ENCODE data around the gene SLC37A1.

Gene SLC37A1

DNA sequence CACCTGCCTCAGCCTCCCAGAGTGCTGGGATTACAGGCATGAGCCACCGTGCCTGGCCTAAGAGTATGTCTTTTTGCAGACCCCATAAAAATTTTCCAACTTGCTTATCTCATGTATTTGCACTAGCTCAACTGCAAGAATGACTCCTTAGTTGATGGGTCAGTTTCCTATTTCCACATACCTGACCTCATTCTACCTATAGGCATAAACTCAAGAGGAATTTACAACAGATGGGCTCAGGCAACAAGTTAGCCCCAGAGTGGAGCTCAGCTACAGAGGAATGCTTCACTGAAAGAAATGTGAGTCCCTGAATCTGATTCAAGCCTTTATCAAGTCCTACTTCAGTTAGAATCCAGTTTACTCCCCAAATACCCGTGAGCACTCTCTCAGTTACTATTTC lies 5.3 kb upstream of the SLC37A1 start:
- no peak for DNase-seq

DNA sequence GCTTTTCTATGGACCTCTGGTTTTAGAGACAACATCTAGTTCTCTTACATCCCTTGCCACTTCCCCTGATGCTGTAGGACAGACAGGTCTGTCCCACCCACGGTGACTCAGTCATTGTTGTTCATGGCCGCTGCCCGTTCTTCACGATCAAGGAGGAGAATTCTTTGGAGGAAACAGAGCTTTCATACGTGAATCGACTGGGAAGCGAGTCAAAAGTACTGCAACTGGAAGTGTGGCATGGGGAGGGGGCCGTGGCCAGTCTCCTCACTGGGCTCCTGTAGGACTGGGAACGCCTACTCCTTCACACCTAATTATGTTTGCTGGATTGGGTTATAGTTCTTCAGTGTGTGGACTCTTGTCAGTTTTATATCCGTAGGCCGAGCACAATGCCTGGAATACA lies 4.4 kb upstream of the SLC37A1 start:
- DNase-seq = no peak

DNA sequence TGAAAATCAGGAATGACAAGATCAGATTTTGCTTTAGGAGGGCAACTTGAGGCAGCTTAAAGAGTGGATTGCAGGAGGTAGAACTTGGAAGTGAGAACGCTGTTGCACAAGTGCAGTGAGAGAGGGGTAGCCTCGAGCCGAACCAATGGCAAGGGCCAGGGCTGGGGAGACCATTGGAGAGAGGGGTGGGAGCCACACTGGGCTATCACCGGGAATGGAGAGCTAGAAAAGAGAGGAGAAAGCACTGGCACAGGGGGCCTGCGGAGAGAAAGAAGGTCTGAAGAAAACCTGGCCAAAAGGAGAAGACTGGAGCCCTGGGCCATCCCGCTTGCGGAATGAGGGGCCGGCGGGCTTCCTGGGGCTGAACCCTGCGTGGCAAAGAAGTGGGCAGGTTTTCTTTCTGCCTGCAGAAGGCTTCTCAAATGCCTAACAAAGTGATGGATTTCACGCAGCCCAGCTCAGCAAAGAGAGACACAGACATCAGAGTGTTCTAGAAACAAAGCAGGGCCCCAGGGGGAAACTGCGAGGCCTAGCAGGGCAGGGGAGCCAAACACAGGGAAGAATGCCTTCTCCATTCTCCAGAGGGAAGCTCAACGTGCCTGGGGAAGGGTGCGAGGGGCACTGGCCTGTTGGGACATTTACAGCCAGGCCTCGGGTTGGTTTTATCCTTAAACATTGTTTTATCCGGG lies 1.2 kb upstream of the SLC37A1 start:
- DNase-seq = no peak

- peak; percentile 54 for DNase-seq
These were observed 582 bp downstream of the SLC37A1 start for GRCh38 chr21:42513985-42514882.

DNA sequence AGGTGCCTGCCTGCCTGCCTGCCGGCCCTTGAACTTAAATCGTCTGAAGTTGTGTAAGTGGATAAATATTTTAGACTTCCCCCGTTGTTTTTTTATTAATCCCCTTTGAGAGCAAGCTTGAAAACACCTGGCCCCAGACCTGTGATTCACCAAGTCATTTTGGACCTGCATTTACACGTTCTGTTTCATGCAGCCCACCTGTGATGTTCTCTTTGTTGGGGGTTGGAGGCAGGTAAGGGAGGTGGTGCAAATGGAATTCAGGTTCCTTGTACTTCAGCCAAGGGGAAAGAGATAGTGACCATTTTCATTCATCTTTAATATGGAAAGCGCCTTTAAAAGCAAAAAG lies 1.2 kb downstream of the SLC37A1 start:
- DNase-seq = no peak

GRCh38 chr21:42515708-42516502 lies 2.3 kb downstream of the SLC37A1 start:
- DNase-seq = no peak

GRCh38 chr21:42518215-42518614 lies 4.6 kb downstream of the SLC37A1 start:
- no peak for DNase-seq

- DNase-seq = no peak
These were observed 5.0 kb downstream of the SLC37A1 start for GRCh38 chr21:42518626-42519025.

- no peak for DNase-seq
These were observed 7.1 kb downstream of the SLC37A1 start for GRCh38 chr21:42520628-42521253.

DNA sequence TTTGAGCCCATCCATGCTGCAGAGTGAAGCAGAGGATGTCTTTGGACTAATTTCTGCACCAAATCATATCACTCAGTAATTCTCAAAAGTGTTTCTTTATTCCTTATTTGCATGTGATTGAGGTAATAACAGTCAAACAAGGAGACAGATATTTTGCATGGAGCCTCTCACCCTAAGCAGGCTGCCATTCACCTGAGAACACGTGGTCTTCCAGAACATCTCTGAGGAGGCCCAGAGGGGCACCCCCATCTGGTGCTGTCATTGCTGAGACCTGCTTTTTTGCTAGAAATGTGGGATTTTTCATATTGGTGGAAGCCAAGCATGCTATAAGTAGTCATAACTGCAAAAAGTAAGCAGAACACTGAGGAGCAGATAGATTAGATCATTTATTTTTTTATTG lies 7.7 kb downstream of the SLC37A1 start:
- no peak for DNase-seq

DNA sequence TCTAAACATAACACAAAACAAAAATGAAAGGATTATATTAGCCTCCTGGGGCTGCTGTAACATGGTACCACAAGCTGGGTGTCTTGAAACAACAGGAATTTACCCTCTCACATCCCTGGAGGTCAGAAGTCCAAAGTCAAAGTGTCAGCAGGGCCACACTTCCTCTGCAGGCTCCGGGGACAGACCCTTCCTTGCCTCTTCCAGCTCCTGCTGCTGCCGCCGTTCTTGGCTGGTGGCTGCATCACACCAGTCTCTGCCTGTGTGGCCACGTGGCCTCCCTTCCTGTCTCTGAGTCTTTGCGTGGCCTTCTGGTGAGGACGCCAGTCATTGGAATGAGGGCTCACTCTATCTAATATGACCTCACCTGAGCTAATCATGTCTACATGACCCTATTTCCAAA lies 8.2 kb downstream of the SLC37A1 start:
- DNase-seq = no peak

DNA sequence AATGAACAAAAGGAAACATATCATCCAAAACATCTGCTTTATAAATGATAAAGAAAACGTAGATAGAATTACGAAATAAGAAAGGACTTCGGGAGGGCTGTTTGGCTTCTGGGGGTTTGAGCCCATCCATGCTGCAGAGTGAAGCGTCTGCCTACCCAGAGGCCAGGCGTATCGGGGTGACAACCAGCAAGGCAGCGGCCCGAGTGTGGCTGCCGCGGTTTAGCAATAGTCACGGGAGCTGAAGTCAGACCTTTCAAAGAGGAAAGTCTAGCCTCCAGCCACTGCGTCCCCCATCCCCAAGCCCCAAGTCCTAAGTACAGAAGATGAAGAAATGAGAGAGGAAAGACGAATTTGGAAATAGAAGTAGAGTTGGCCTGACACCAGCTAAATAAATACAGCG lies 8.6 kb downstream of the SLC37A1 start:
- no peak for DNase-seq

DNA sequence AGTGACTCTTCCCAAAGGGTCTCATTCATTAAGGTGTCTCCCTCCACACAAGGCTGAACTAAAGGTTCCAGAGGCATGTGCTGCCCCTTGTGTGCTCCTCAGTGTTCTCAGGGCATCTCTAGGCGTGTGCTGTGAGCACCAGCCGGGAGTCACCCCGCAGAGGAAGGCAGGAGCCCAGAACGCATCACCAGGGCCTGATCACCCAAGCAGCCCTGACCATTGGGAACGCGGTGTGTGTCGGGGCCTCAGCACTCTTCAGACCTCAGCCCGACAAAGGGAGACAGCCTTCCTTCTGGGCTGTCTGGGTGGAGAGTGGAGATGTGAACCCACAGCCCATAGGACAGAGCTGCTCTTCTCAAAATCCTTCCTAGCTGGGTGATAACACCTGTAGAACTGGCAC lies 9.1 kb downstream of the SLC37A1 start:
- no peak for DNase-seq

- no peak for DNase-seq
These were observed 9.6 kb downstream of the SLC37A1 start for GRCh38 chr21:42523211-42523610.

- no peak for DNase-seq
These were observed 10.3 kb downstream of the SLC37A1 start for GRCh38 chr21:42523941-42524340.

DNA sequence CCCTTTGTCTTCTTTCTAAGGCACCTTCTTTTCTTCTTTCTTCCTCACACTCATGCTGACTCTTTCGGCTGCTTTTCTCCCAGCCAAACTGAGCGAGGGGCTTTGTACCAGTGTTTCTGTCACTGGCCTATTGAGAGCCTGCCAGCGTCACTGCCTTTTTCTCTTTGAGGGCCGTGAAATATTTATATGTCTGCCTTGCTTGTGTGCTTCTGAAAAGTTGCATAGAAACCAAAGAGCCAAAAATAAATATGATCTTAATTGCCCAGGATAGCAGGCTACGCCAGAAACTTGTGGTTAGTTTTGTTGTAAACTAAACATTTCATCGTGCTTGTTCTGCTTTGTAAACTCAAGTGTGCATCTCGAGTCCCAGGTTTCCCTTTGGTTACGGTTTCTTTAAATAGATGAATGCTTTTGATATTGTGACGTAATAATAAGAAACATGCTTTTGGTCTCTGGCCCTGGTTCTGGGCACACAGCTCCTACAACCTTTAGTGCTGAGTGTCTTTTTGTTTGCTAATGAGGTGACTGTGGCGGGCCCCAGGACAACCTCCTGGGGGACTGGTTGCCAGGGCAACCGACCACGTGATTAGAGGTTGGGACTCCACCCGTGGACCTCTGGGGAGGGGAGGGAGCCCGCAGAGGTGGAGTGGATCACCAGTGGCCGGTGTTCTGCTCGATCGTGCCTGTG lies 10.8 kb downstream of the SLC37A1 start:
- no peak for DNase-seq

GRCh38 chr21:42525029-42525581 lies 11.5 kb downstream of the SLC37A1 start:
- DNase-seq = no peak

- DNase-seq = no peak
These were observed 12.2 kb downstream of the SLC37A1 start for GRCh38 chr21:42525676-42526378.

GRCh38 chr21:42526379-42526727 lies 12.7 kb downstream of the SLC37A1 start:
- no peak for DNase-seq

- no peak for DNase-seq
These were observed 13.5 kb downstream of the SLC37A1 start for GRCh38 chr21:42527127-42527488.

GRCh38 chr21:42527489-42528158 lies 14.0 kb downstream of the SLC37A1 start:
- peak; percentile 90 for DNase-seq

All from activated CD4-positive, alpha-beta T cell treated with anti-CD3 and anti-CD28 coated beads, Interleukin-2, amount 50 U/mL, for 16 hours (primary cell).